22Rv1 (cell line): ENCODE data around the gene HACD4.

ENCODE experiments used
- H3K27ac ChIP-seq: fragments of 450-650 bp; 2 replicates; pipeline ENCODE4 v1.5.1; 2017
- ZFX ChIP-seq: fragments of 450-650 bp; IDR thresholded peaks from 2 replicates; pipeline ENCODE4 v1.6.1; 2017; ENCODE audit warnings: antibody characterized with exemption, borderline replicate concordance
- TF ChIP-seq, protein P1 (sequence below): fragments of 450-650 bp; IDR thresholded peaks from 2 replicates; pipeline ENCODE4 v1.5.1; 2017; ENCODE audit warnings: mild to moderate bottlenecking

The HACD4 gene

DNA sequence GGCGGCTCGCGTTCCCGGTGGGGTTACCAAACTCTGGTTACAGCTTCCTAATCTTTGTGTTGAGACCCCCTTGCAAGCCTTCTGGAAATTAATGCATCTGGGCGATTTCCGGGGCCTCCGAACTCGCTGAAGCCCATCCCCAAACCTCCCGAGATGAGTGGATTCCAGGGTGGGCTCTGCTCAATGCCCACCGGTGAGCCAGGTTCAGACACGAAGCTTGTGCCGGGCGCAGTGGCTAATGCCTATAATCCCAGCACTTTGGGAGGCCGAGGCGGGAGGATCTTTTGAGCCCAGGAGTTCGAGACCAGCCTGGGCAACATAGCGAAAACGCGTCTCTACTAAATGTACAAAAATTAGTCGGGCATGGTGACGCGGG lies 356 bp upstream of the HACD4 start:
- no peak overlapping the region for H3K27ac ChIP-seq
- TF ChIP-seq ZFX, result no peak
- TF ChIP-seq, protein P1, sequence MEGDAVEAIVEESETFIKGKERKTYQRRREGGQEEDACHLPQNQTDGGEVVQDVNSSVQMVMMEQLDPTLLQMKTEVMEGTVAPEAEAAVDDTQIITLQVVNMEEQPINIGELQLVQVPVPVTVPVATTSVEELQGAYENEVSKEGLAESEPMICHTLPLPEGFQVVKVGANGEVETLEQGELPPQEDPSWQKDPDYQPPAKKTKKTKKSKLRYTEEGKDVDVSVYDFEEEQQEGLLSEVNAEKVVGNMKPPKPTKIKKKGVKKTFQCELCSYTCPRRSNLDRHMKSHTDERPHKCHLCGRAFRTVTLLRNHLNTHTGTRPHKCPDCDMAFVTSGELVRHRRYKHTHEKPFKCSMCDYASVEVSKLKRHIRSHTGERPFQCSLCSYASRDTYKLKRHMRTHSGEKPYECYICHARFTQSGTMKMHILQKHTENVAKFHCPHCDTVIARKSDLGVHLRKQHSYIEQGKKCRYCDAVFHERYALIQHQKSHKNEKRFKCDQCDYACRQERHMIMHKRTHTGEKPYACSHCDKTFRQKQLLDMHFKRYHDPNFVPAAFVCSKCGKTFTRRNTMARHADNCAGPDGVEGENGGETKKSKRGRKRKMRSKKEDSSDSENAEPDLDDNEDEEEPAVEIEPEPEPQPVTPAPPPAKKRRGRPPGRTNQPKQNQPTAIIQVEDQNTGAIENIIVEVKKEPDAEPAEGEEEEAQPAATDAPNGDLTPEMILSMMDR, result no peak

DNA sequence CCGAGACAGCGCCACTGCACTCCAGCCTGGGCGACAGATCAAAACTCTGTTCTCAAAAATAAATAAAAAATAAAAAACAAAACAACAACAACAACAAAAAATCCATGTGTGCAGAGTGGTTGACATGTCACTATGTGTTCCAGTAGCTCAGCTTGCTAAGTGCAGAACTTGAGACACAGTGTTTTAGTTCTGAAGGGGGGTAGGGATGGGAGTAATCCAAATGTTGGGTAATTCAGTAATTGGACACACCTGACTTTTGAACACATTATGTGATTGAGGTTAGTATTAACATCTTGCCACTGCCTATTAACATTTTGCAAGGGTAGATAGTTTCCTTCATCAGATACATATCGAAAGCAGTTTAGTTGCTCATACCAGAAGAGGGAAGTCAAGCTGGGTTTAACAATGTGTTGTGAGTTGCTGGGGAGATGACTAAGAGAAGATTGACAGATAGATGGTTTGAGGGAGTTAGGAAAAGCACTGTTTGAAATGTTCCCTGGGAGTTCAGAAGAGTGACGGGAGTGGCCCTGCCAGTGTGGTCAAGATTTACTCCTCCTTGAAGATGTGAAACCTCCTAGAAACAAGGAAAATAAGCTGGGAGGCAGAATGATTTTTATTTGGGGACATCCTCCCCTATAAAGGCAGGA lies 928 bp downstream of the HACD4 start:
- TF ChIP-seq, protein P1, result no peak
- TF ChIP-seq ZFX, result no peak
- no peak overlapping the region for H3K27ac ChIP-seq

DNA sequence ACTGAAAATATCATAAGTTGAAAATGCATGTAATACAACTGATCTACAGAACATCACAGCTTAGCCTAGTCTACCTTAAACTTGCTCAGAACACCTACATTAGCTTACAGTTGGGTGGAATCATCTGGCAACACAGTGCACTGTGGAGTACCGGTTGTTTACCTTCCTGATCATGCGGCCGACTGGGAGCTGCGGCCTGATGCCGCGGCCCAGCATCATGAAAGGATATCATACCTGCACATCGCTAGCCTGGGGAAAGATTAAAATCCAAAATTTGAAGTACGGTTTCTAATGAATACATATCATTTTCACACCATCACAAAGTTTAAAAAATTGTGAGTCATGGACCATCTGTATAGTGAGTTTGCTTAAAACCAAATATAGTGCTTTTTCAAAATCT lies 1.8 kb downstream of the HACD4 start:
- no peak overlapping the region for H3K27ac ChIP-seq
- no peak for TF ChIP-seq ZFX
- TF ChIP-seq, protein P1, result no peak

DNA sequence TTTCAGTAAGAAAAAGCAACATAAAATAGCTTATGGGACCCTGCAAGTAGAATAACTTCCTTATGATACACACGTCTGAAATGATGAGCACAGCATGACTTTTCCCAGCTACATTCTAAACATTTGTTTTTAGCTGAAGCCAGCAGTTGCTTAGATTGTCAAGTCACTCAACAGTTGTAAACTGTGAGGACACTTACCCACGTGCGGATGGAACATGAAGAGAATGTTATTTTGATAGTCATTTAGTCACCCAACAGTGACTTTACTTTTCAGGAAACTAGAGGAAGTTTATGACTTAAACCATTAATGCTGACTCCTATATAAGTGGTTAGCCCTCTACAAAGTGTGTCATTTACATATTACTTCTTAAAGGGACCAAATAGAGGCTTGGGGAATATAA lies 3.0 kb downstream of the HACD4 start:
- no peak for TF ChIP-seq ZFX
- TF ChIP-seq, protein P1, result no peak
- no peak overlapping the region for H3K27ac ChIP-seq

DNA sequence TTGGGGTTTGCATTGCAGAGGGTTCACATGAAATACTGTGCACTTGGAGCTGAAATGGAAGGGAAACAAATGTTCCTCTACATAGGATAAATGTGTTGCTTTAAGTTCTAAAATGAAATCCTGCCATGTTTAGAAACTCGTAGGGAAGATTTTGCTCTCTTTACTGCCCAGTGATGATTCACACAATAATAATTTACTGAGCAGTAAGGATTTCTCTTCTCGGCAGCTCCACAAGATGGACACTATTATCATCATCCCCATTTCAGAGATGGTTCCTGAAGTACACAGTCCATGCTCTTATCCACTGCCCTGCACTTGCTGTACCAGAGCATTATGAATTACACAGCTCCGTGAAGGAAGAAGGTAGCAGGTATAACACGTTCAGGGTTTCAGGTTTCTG lies 4.1 kb downstream of the HACD4 start:
- TF ChIP-seq, protein P1, result no peak
- no peak for TF ChIP-seq ZFX
- no peak overlapping the region for H3K27ac ChIP-seq

DNA sequence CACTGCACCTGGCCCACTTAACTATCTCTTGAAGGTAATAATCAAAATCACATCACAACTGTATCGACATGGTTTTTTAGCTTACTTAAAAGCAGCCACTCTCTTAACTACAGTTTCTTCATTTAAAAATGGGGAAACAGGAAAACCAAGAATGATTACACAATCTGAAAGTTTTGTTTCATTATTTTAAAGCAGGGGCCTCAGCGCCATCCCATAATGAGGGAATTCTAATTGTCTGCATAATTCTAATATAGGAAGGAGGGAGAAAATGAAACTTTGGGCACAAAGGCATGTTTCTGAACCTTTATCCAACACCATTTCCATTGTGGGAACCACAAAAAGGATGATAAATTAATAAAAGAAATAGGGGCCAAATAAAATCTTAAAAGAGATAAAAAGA lies 7.6 kb downstream of the HACD4 start:
- no peak for TF ChIP-seq ZFX
- TF ChIP-seq, protein P1, result no peak
- no peak overlapping the region for H3K27ac ChIP-seq

DNA sequence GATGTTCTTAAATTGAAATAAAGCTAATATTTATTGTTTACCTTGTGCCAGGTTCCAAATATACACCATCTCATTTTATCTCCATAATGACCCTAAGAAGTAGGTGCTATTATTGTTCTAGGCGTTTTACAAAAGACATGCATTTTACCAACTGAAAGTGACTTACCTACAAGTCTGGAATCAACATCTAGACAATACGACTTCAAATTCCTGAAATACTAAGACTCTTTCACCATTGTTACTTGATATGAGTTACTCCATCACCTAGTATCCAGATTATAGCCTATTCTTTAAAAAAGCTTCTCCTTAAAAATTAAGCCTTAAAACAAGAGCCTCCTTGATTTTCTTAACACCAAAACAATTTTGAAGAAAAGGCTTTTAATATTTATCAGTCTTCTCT lies 13.3 kb downstream of the HACD4 start:
- H3K27ac ChIP-seq, result no peak overlapping the region
- TF ChIP-seq, protein P1, result no peak
- no peak for TF ChIP-seq ZFX
